IMR-90 (cell line): ENCODE data around the gene IL31RA. TPM values are rescaled to one million over a fixed set of nuclear protein-coding genes. Genes with fewer than 3 reads are reported as not detected.

Source experiments
- ATAC-seq: fragments of 200-7000 bp; cut with Tn5 transposase; 2 replicates; pipeline ENCODE4 v1.9.1; 2020; ENCODE audit warnings: low read depth, mild to moderate bottlenecking, moderate library complexity
- BruUV-seq: library from RNA; stranded (reverse); fragments of 400-500 nt; replicated peaks from 2 replicates; lab custom pipeline; 2021; lab: Mats Ljungman, UMichigan
- CTCF ChIA-PET: fragments of 300-600 bp; formaldehyde crosslinking; extraction: SDS; loops from one replicate; lab custom pipeline; 2021; ENCODE audit warnings: antibody characterized with exemption; lab: Yijun Ruan, JAX
- POLR2A ChIA-PET: fragments of 300-600 bp; sonication (Branson Sonifier 250); formaldehyde crosslinking; loops from one replicate; lab custom pipeline; 2022; ENCODE audit warnings: antibody characterized with exemption; ENCODE audit not compliant: unreplicated experiment; lab: Charles Lee
- DNase-seq: peaks from one replicate; pipeline ENCODE4 v3.0.0; 2013
- H2AFZ ChIP-seq: replicated peaks from 2 replicates; pipeline ENCODE3; 2013; ENCODE audit warnings: low read length, mild to moderate bottlenecking; ENCODE audit not compliant: poor library complexity
- H2AK5ac ChIP-seq: 2 replicates; pipeline ENCODE4 v1.6.1; 2013; ENCODE audit warnings: low read depth, low read length, inconsistent platforms
- H2AK9ac ChIP-seq: replicated peaks from 2 replicates; pipeline ENCODE3; 2013; ENCODE audit warnings: mild to moderate bottlenecking, low read depth, low read length, moderate library complexity; ENCODE audit not compliant: poor library complexity
- H2BK120ac ChIP-seq: 2 replicates; pipeline ENCODE4 v1.6.1; 2013; ENCODE audit warnings: low read depth, low read length, inconsistent platforms
- H2BK15ac ChIP-seq: 3 replicates; pipeline ENCODE4 v1.6.1; 2013; ENCODE audit warnings: low read depth, low read length, inconsistent platforms
- H2BK20ac ChIP-seq: 2 replicates; pipeline ENCODE4 v1.6.1; 2013; ENCODE audit warnings: low read depth, mild to moderate bottlenecking, inconsistent platforms, low read length, moderate library complexity
- H2BK5ac ChIP-seq: 2 replicates; pipeline ENCODE4 v1.6.1; 2013; ENCODE audit warnings: mild to moderate bottlenecking, low read depth, low read length, inconsistent platforms; ENCODE audit not compliant: poor library complexity, severe bottlenecking
- H3K14ac ChIP-seq: replicated peaks from 2 replicates; pipeline ENCODE4 v1.6.1; 2013; ENCODE audit warnings: low read depth, low read length, inconsistent platforms
- H3K18ac ChIP-seq: 2 replicates; pipeline ENCODE4 v1.6.1; 2013; ENCODE audit warnings: low read depth, low read length, control low read depth
- H3K23ac ChIP-seq: 2 replicates; pipeline ENCODE4 v1.6.1; 2013; ENCODE audit warnings: low read depth, low read length, inconsistent platforms
- H3K27ac ChIP-seq: 2 replicates; pipeline ENCODE4 v1.5.1; 2013; ENCODE audit warnings: mild to moderate bottlenecking, control low read depth, low read length; ENCODE audit not compliant: insufficient read depth
- H3K27me3 ChIP-seq: 2 replicates; pipeline ENCODE4 v1.6.1; 2013; ENCODE audit warnings: low read length; ENCODE audit not compliant: control insufficient read depth, insufficient read depth
- H3K36me3 ChIP-seq: 2 replicates; pipeline ENCODE4 v1.6.1; 2013; ENCODE audit warnings: low read length, mixed read lengths; ENCODE audit not compliant: control insufficient read depth, insufficient read depth
- H3K4ac ChIP-seq: 2 replicates; pipeline ENCODE4 v1.6.1; 2013; ENCODE audit warnings: low read depth, low read length, inconsistent platforms
- H3K4me1 ChIP-seq: 2 replicates; pipeline ENCODE4 v1.6.1; 2013; ENCODE audit warnings: low read length, mixed read lengths; ENCODE audit not compliant: control insufficient read depth, insufficient read depth
- H3K4me2 ChIP-seq: 2 replicates; pipeline ENCODE4 v1.6.1; 2013; ENCODE audit warnings: low read depth, mild to moderate bottlenecking, control low read depth, low read length, moderate library complexity
- H3K4me3 ChIP-seq: 2 replicates; pipeline ENCODE4 v1.5.1; 2013; ENCODE audit warnings: low read depth, mild to moderate bottlenecking, control low read depth, low read length, moderate library complexity; ENCODE audit not compliant: insufficient read depth
- H3K56ac ChIP-seq: 2 replicates; pipeline ENCODE4 v1.6.1; 2013; ENCODE audit warnings: low read length, inconsistent platforms; ENCODE audit not compliant: insufficient read depth; ENCODE audit errors: extremely low read depth
- H3K79me1 ChIP-seq, 2 experiments: 2 replicates each; pipeline ENCODE4 v1.6.1; 2013; ENCODE audit warnings: low read length in 2 of 2, inconsistent platforms in 1 of 2, low read depth in 1 of 2
- H3K9ac ChIP-seq: 2 replicates; pipeline ENCODE4 v1.6.1; 2013; ENCODE audit warnings: low read depth, low read length, control low read depth
- H3K9me1 ChIP-seq: 2 replicates; pipeline ENCODE4 v1.6.1; 2013; ENCODE audit warnings: low read length, inconsistent platforms; ENCODE audit not compliant: insufficient read depth
- H3K9me3 ChIP-seq: 2 replicates; pipeline ENCODE4 v1.6.1; 2013; ENCODE audit warnings: low read length; ENCODE audit not compliant: control insufficient read depth, insufficient read depth
- H4K20me1 ChIP-seq: 2 replicates; pipeline ENCODE4 v1.6.1; 2013; ENCODE audit warnings: low read length, inconsistent platforms; ENCODE audit not compliant: insufficient read depth
- H4K5ac ChIP-seq: 2 replicates; pipeline ENCODE4 v1.6.1; 2013; ENCODE audit warnings: mild to moderate bottlenecking, low read depth, low read length, control low read depth
- H4K8ac ChIP-seq, 2 experiments: 2 replicates each; pipeline ENCODE4 v1.6.1; 2013; ENCODE audit warnings: low read depth in 2 of 2, low read length in 2 of 2, control low read depth in 1 of 2, inconsistent platforms in 1 of 2
- H4K91ac ChIP-seq: 2 replicates; pipeline ENCODE4 v1.6.1; 2013; ENCODE audit warnings: low read depth, low read length, inconsistent platforms; ENCODE audit not compliant: insufficient read depth
- BHLHE40 ChIP-seq: fragments of 150-350 bp; IDR thresholded peaks from 2 replicates; pipeline ENCODE4 v1.6.1; 2016; ENCODE audit warnings: mild to moderate bottlenecking, low read depth, low read length
- CEBPB ChIP-seq: IDR thresholded peaks from 2 replicates; pipeline ENCODE4 v1.6.1; 2012; ENCODE audit warnings: low read depth, low read length, improper control_type of control experiment
- CHD1 ChIP-seq: IDR thresholded peaks from 2 replicates; pipeline ENCODE4 v1.6.1; 2012; ENCODE audit warnings: low read depth, low read length, improper control_type of control experiment
- CTCF ChIP-seq: conservative IDR thresholded peaks from 2 replicates; pipeline ENCODE4 v1.5.1; 2012; ENCODE audit warnings: mild to moderate bottlenecking, low read depth, low read length, improper control_type of control experiment
- FOS ChIP-seq: fragments of 150-350 bp; IDR thresholded peaks from 2 replicates; pipeline ENCODE4 v1.6.1; 2016; ENCODE audit warnings: low read depth, low read length
- MAFK ChIP-seq: IDR thresholded peaks from 2 replicates; pipeline ENCODE4 v1.6.1; 2012; ENCODE audit warnings: low read depth, low read length, improper control_type of control experiment
- MAZ ChIP-seq: IDR thresholded peaks from 2 replicates; pipeline ENCODE4 v1.6.1; 2012; ENCODE audit warnings: low read depth, mild to moderate bottlenecking, low read length, improper control_type of control experiment, moderate library complexity, borderline replicate concordance
- MXI1 ChIP-seq: IDR thresholded peaks from 2 replicates; pipeline ENCODE4 v1.6.1; 2012; ENCODE audit warnings: low read depth, mild to moderate bottlenecking, low read length, moderate library complexity, borderline replicate concordance
- NFE2L2 ChIP-seq: fragments of 150-350 bp; IDR thresholded peaks from 2 replicates; pipeline ENCODE4 v1.6.1; 2016; ENCODE audit warnings: low read depth, mild to moderate bottlenecking, low read length
- POLR2A ChIP-seq: IDR thresholded peaks from 2 replicates; pipeline ENCODE4 v1.6.1; 2012; ENCODE audit warnings: mild to moderate bottlenecking, low read depth, low read length
- RAD21 ChIP-seq: IDR thresholded peaks from 2 replicates; pipeline ENCODE4 v1.6.1; 2012; ENCODE audit warnings: low read length, improper control_type of control experiment
- RCOR1 ChIP-seq: IDR thresholded peaks from 2 replicates; pipeline ENCODE4 v1.6.1; 2012; ENCODE audit warnings: mild to moderate bottlenecking, low read length, improper control_type of control experiment; ENCODE audit not compliant: insufficient replicate concordance
- RFX5 ChIP-seq: IDR thresholded peaks from 2 replicates; pipeline ENCODE4 v1.8.0; 2012; ENCODE audit warnings: low read depth, mild to moderate bottlenecking, low read length, moderate library complexity
- SMC3 ChIP-seq: fragments of 150-350 bp; IDR thresholded peaks from 2 replicates; pipeline ENCODE4 v1.6.1; 2016; ENCODE audit warnings: low read depth, mild to moderate bottlenecking, antibody characterized with exemption, low read length, moderate library complexity
- WGBS, 2 experiments: methylation state at CpG; one replicate each; pipeline versions ENCODE4 v1.1.5 to v1.1.7; 2013; ENCODE audit warnings: missing lambda C conversion rate in 2 of 2; ENCODE audit not compliant: insufficient read length in 1 of 2; ENCODE audit errors: extremely low coverage in 2 of 2; 5-methylcytosine and 5-hydroxymethylcytosine counted together
- dilution Hi-C: fragments of 300-500 bp; cut with HindIII; formaldehyde crosslinking; loops from one replicate; pipeline ENCODE4 v1.14.3; 2018; ENCODE audit warnings: low sequenced_read_pairs; ENCODE audit not compliant: unreplicated experiment
- in situ Hi-C: fragments of 300-500 bp; cut with MboI; formaldehyde crosslinking; loops from 3 replicates; pipeline ENCODE4 v1.14.3; 2019; ENCODE audit warnings: low sequenced_read_pairs, inconsistent platforms, mixed read lengths
- intact Hi-C: fragments of 100-400 bp; cut with micrococcal nuclease; formaldehyde crosslinking; loops from 2 replicates; pipeline ENCODE4 v1.10.0; 2022
- polyA plus RNA-seq, 3 experiments: library from polyadenylated mRNA; depleted of rRNA; stranded (reverse); fragments of >200 nt; gene quantifications; 2 replicates each; pipeline ENCODE4 v1.2.3, GENCODE V29; 2012; ENCODE audit warnings: low replicate concordance in 1 of 3
- total RNA-seq: library from RNA; depleted of rRNA; stranded (reverse); fragments of >200 nt; gene quantifications from 2 replicates; pipeline ENCODE4 v1.2.3, GENCODE V29; 2012
- TF ChIP-seq, protein P1 (sequence below): fragments of 150-350 bp; IDR thresholded peaks from 2 replicates; pipeline ENCODE4 v1.6.1; 2016; ENCODE audit warnings: low read depth, mild to moderate bottlenecking, low read length, moderate library complexity, borderline replicate concordance
- TF ChIP-seq, protein P2 (sequence below): fragments of 150-350 bp; IDR thresholded peaks from 2 replicates; pipeline ENCODE4 v1.6.1; 2017; ENCODE audit warnings: mild to moderate bottlenecking, antibody characterized with exemption, low read length, low read depth

Gene IL31RA
- total and polyA plus RNA-seq, 2 of the 4 experiments (the other 2 are of a cell fraction) = 0.39 to 0.90 TPM

- intact Hi-C loops = no loop called here
- DNase-seq (no peak), ATAC-seq (no peak)
- no TSS peak for BruUV-seq
- no peak overlapping the region for H3K4me3 ChIP-seq
- H3K9me3 ChIP-seq = no peaks in the 10 kb centered on the region
- TF ChIP-seq RAD21 (no peak), CHD1 (no peak), CTCF (no peak), MAZ (no peak), NFE2L2 (no peak), POLR2A (no peak), FOS (no peak), CEBPB (no peak), MXI1 (no peak), BHLHE40 (no peak), RCOR1 (no peak), RFX5 (no peak), MAFK (no peak), SMC3 (no peak)
- TF ChIP-seq, protein P1, sequence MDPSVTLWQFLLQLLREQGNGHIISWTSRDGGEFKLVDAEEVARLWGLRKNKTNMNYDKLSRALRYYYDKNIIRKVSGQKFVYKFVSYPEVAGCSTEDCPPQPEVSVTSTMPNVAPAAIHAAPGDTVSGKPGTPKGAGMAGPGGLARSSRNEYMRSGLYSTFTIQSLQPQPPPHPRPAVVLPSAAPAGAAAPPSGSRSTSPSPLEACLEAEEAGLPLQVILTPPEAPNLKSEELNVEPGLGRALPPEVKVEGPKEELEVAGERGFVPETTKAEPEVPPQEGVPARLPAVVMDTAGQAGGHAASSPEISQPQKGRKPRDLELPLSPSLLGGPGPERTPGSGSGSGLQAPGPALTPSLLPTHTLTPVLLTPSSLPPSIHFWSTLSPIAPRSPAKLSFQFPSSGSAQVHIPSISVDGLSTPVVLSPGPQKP = no peak
- TF ChIP-seq, protein P2, sequence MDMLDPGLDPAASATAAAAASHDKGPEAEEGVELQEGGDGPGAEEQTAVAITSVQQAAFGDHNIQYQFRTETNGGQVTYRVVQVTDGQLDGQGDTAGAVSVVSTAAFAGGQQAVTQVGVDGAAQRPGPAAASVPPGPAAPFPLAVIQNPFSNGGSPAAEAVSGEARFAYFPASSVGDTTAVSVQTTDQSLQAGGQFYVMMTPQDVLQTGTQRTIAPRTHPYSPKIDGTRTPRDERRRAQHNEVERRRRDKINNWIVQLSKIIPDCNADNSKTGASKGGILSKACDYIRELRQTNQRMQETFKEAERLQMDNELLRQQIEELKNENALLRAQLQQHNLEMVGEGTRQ = no peak
- no peaks in the 10 kb centered on the region for H3K79me1 ChIP-seq
- in situ Hi-C loops = no loop called here
- H3K14ac ChIP-seq = no peak overlapping the region
- no peak overlapping the region for H2AK9ac ChIP-seq
- WGBS, 2 experiments = no CpG with 5 or more reads among the region's 12 CpGs
- H4K8ac ChIP-seq = no peak overlapping the region
- peaks cover 2% of the 10 kb centered on the region; the same call in 1 of the 2 replicates for H3K4me1 ChIP-seq
- H3K4me2 ChIP-seq = no peak overlapping the region
- no peak overlapping the region for H3K4ac ChIP-seq
- dilution Hi-C loops = no loop called here
- no peak overlapping the region for H4K5ac ChIP-seq
- H3K23ac ChIP-seq = no peak overlapping the region
- H3K27me3 ChIP-seq = no peaks in the 10 kb centered on the region
- no peak overlapping the region for H2BK20ac ChIP-seq
- H3K18ac ChIP-seq = no peak overlapping the region
- H2BK15ac ChIP-seq = no peak overlapping the region
- no peak overlapping the region for H2BK120ac ChIP-seq
- no peaks in the 10 kb centered on the region for H3K36me3 ChIP-seq
- H4K91ac ChIP-seq = no peak overlapping the region
- CTCF ChIA-PET = no interaction called here
- H2AK5ac ChIP-seq = no peak overlapping the region
- no peak overlapping the region for H3K9ac ChIP-seq
- no peak overlapping the region for H2AFZ ChIP-seq
- no peak overlapping the region for H3K56ac ChIP-seq
- H3K9me1 ChIP-seq = no peaks in the 10 kb centered on the region; the same call in 1 of the 2 replicates
- H4K20me1 ChIP-seq = no peaks in the 10 kb centered on the region
- no peak overlapping the region for H2BK5ac ChIP-seq
- POLR2A ChIA-PET = no interaction called here
- H3K27ac ChIP-seq = no peak overlapping the region
Observed at GRCh38 chr5:55927861-55928655, 76.9 kb downstream of the IL31RA start.
